Kidney (tissue), 14 donors: ENCODE data around the gene COL6A2. TPM values are rescaled to one million over a fixed set of nuclear protein-coding genes. Genes with fewer than 3 reads are reported as not detected.

Experiments
- DNase-seq, 5 donors: peaks; one replicate each; pipeline ENCODE4 v3.0.0-alpha.2; 2013 to 2020
- FAIRE-seq: peaks from 2 replicates; lab custom pipeline; 2012; peaks lifted over from hg19 to GRCh38; lab: Jason Lieb, UNC
- H3K27ac ChIP-seq, 2 donors: one replicate each; pipeline ENCODE4 v1.7.0; 2013; ENCODE audit warnings: low read depth in 2 of 2, low read length in 2 of 2, inconsistent platforms in 1 of 2
- H3K27me3 ChIP-seq: one replicate; pipeline ENCODE4 v1.7.1; 2013; ENCODE audit warnings: low read length, inconsistent platforms; ENCODE audit not compliant: control insufficient read depth, insufficient read depth
- H3K36me3 ChIP-seq, 3 donors: one replicate each; pipeline versions ENCODE4 v1.7.0 to v1.7.1; 2013; ENCODE audit warnings: low read length in 3 of 3, control low read depth in 1 of 3, inconsistent platforms in 1 of 3; ENCODE audit not compliant: insufficient read depth in 3 of 3, control insufficient read depth in 2 of 3
- H3K4me1 ChIP-seq, 3 donors: one replicate each; pipeline versions ENCODE4 v1.7.0 to v1.7.1; 2013; ENCODE audit warnings: low read length in 3 of 3, inconsistent platforms in 1 of 3, low read depth in 1 of 3; ENCODE audit not compliant: control insufficient read depth in 2 of 3, insufficient read depth in 2 of 3
- H3K4me3 ChIP-seq, 3 donors: one replicate each; pipeline versions ENCODE4 v1.7.0 to v1.8.1; 2013; ENCODE audit warnings: low read length in 3 of 3, control low read depth in 1 of 3, inconsistent platforms in 1 of 3
- H3K9ac ChIP-seq, 3 donors: one replicate each; pipeline versions ENCODE4 v1.7.0 to v1.7.1; 2013; ENCODE audit warnings: low read length in 3 of 3, control low read depth in 1 of 3, inconsistent platforms in 1 of 3
- H3K9me3 ChIP-seq, 3 donors: one replicate each; pipeline versions ENCODE4 v1.7.0 to v1.7.1; 2013; ENCODE audit warnings: low read length in 3 of 3, control low read depth in 1 of 3, inconsistent platforms in 1 of 3; ENCODE audit not compliant: control insufficient read depth in 2 of 3, insufficient read depth in 1 of 3
- CTCF ChIP-seq: IDR thresholded peaks from 3 replicates; pipeline ENCODE4 v1.5.1; 2012; ENCODE audit warnings: mild to moderate bottlenecking, moderate library complexity, borderline replicate concordance; ENCODE audit not compliant: insufficient read depth; ENCODE audit errors: extremely low read depth
- intact Hi-C: fragments of 100-400 bp; cut with DNase I; formaldehyde crosslinking; loops from one replicate; pipeline ENCODE4 v1.11.1; 2022
- polyA plus RNA-seq: library from polyadenylated mRNA; stranded (reverse); fragments of 350-450 nt; fragmentation: Illumina TruSeq; extraction: RNeasy Lipid Tissue Mini Kit (QIAGEN cat#74804); gene quantifications from one replicate; pipeline ENCODE4 v1.2.3, GENCODE V29; 2014; ENCODE audit warnings: low read depth, low replicate concordance; ENCODE audit not compliant: insufficient read depth
- total RNA-seq: library from RNA; stranded (reverse); fragmentation: NEBNext Ultra II Directional; extraction: Animal tissue kit (Norgen Biotek cat#: 25700); gene quantifications from one replicate; pipeline ENCODE4 v1.2.1, GENCODE V29; 2021
- donor health status: control.
- donor health status: control.
- donor health status: control.
- donor health status: control.
- donor health status: control.
- donor health status: DM: yes; HTN: yes; CAD: no.
- donor health status: Normal renal cell carcinoma (clear cell type).

The COL6A2 gene
- total and polyA plus RNA-seq, 2 donors from 2014 or later, result 52.4 to 174 TPM

- no peak overlapping the region for H3K27ac ChIP-seq
- FAIRE-seq (no peak), DNase-seq (no peak)
- no peaks in the 10 kb centered on the region for H3K27me3 ChIP-seq
- no peak overlapping the region for H3K9ac ChIP-seq
- no peak overlapping the region for H3K4me3 ChIP-seq
- H3K4me1 ChIP-seq, result no peaks in the 10 kb centered on the region
- TF ChIP-seq CTCF, result no peak
- H3K9me3 ChIP-seq, result no peaks in the 10 kb centered on the region
- H3K36me3 ChIP-seq, result no peaks in the 10 kb centered on the region
- intact Hi-C loops, result no loop called here
Observed at GRCh38 chr21:46163380-46163779, 65.5 kb downstream of the COL6A2 start.

- intact Hi-C loops, result no loop called here
- Histone ChIP-seq H3K27me3 (no peaks in the 10 kb centered on the region), H3K4me1 (no peaks in the 10 kb centered on the region), H3K9ac (no peak overlapping the region), H3K27ac (no peak overlapping the region), H3K36me3 (no peaks in the 10 kb centered on the region), H3K9me3 (no peaks in the 10 kb centered on the region), H3K4me3 (no peak overlapping the region)
- TF ChIP-seq CTCF, result no peak
- FAIRE-seq (no peak), DNase-seq (no peak)
Observed at GRCh38 chr21:46165098-46165497, 67.2 kb downstream of the COL6A2 start.

GRCh38 chr21:46168238-46168637 is 70.3 kb downstream of the COL6A2 start:
- no peak for TF ChIP-seq CTCF
- Histone ChIP-seq H3K27me3 (no peaks in the 10 kb centered on the region), H3K4me1 (no peaks in the 10 kb centered on the region), H3K9ac (no peak overlapping the region), H3K9me3 (no peaks in the 10 kb centered on the region), H3K4me3 (no peak overlapping the region), H3K27ac (no peak overlapping the region), H3K36me3 (no peaks in the 10 kb centered on the region)
- FAIRE-seq (no peak), DNase-seq (peak in 1 of 5 donors; percentile 71)
- intact Hi-C loops, result no loop called here
